Keratinocyte (primary cell): Measurements from ENCODE around the gene BLTP2. TPM values are rescaled to one million over a fixed set of nuclear protein-coding genes. Genes with fewer than 3 reads are reported as not detected.

Experiments used
- DNase-seq: peaks from one replicate; pipeline ENCODE4 v3.0.0-alpha.2; 2011; ENCODE audit warnings: low read depth, missing footprints, low spot score
- FAIRE-seq: peaks from 2 replicates; lab custom pipeline; 2011; peaks lifted over from hg19 to GRCh38; lab: Jason Lieb, UNC
- H2AFZ ChIP-seq: 2 replicates; pipeline ENCODE4 v1.6.0; 2012; ENCODE audit warnings: low read length, control low read depth, inconsistent platforms; ENCODE audit not compliant: control insufficient read depth
- H3K27ac ChIP-seq: 2 replicates; pipeline ENCODE4 v1.5.1; 2011; ENCODE audit warnings: low read length; ENCODE audit not compliant: control insufficient read depth, insufficient read depth
- H3K27me3 ChIP-seq: 3 replicates; pipeline ENCODE4 v1.6.0; 2011; ENCODE audit warnings: low read length; ENCODE audit not compliant: control insufficient read depth, insufficient read depth; ENCODE audit errors: extremely low read depth
- H3K36me3 ChIP-seq, 2 experiments: 2 replicates in 1 of 2; 3 replicates in 1 of 2; pipeline ENCODE4 v1.5.1; 2011; ENCODE audit warnings: low read length in 2 of 2, mild to moderate bottlenecking in 1 of 2; ENCODE audit not compliant: control insufficient read depth in 2 of 2, insufficient read depth in 2 of 2; ENCODE audit errors: extremely low read depth in 1 of 2
- H3K4me1 ChIP-seq: 3 replicates; pipeline ENCODE4 v1.5.1; 2011; ENCODE audit warnings: low read length; ENCODE audit not compliant: control insufficient read depth, insufficient read depth; ENCODE audit errors: extremely low read depth
- H3K4me2 ChIP-seq: 3 replicates; pipeline ENCODE4 v1.6.0; 2011; ENCODE audit warnings: low read depth, low read length; ENCODE audit not compliant: control insufficient read depth, insufficient read depth; ENCODE audit errors: extremely low read depth
- H3K4me3 ChIP-seq, 3 experiments: fragments of 200-600 bp in 1 of 3; sonication (generic) in 1 of 3; 2 replicates in 2 of 3; 3 replicates in 1 of 3; pipeline ENCODE4 v1.5.1; 2011 to 2016; ENCODE audit warnings: low read length in 3 of 3, mild to moderate bottlenecking in 3 of 3, control low read depth in 2 of 3, inconsistent platforms in 1 of 3, low read depth in 1 of 3, mixed read lengths in 1 of 3, mixed run types in 1 of 3, moderate library complexity in 1 of 3; ENCODE audit not compliant: control insufficient read depth in 2 of 3, insufficient read depth in 2 of 3; ENCODE audit errors: extremely low read depth in 1 of 3
- H3K79me2 ChIP-seq: 2 replicates; pipeline ENCODE4 v1.6.0; 2012; ENCODE audit warnings: low read length; ENCODE audit not compliant: control insufficient read depth, insufficient read depth
- H3K9ac ChIP-seq: 3 replicates; pipeline ENCODE4 v1.6.0; 2011; ENCODE audit warnings: low read length; ENCODE audit not compliant: control insufficient read depth, insufficient read depth; ENCODE audit errors: extremely low read depth
- H3K9me1 ChIP-seq: 3 replicates; pipeline ENCODE4 v1.6.0; 2011; ENCODE audit warnings: low read length; ENCODE audit not compliant: control insufficient read depth, insufficient read depth; ENCODE audit errors: extremely low read depth
- H3K9me3 ChIP-seq: 2 replicates; pipeline ENCODE4 v1.5.1; 2012; ENCODE audit warnings: low read depth, low read length; ENCODE audit not compliant: control insufficient read depth
- H4K20me1 ChIP-seq: 3 replicates; pipeline ENCODE4 v1.6.0; 2011; ENCODE audit warnings: low read length; ENCODE audit not compliant: control insufficient read depth, insufficient read depth; ENCODE audit errors: extremely low read depth
- CTCF ChIP-seq, 3 experiments: IDR thresholded peaks in 1 of 3; conservative IDR thresholded peaks in 1 of 3; optimal IDR thresholded peaks in 1 of 3; 2 replicates in 2 of 3; 3 replicates in 1 of 3; pipeline versions ENCODE3 to v1.5.1; 2011; ENCODE audit warnings: low read length in 3 of 3, mild to moderate bottlenecking in 3 of 3, moderate library complexity in 2 of 3, control low read depth in 1 of 3, inconsistent platforms in 1 of 3; ENCODE audit not compliant: insufficient read depth in 2 of 3; ENCODE audit errors: extremely low read depth in 1 of 3
- EZH2 ChIP-seq: IDR thresholded peaks from one replicate; pipeline ENCODE4 v1.6.1; 2012; ENCODE audit warnings: inconsistent platforms, mild to moderate bottlenecking, low read length, moderate library complexity
- dilution Hi-C: fragments of 300-500 bp; cut with MboI; formaldehyde crosslinking; loops from one replicate; pipeline ENCODE4 v1.7.0; 2020; ENCODE audit warnings: low sequenced_read_pairs; ENCODE audit not compliant: extremely low pct_ligation_motif_present
- polyA plus RNA-seq, 5 experiments: library from polyadenylated mRNA; depleted of rRNA in 3 of 5; stranded (reverse) in 3 of 5; stranded (forward) in 1 of 5; unstranded in 1 of 5; fragments of >200 nt; gene quantifications; 1 replicate in 1 of 5; 2 replicates in 3 of 5; 3 replicates in 1 of 5; pipeline versions ENCODE4 v1.2.1 to v1.2.3, GENCODE V29; 2011 to 2012; ENCODE audit warnings: missing spikeins in 2 of 5, low read depth in 1 of 5, low replicate concordance in 1 of 5

The BLTP2 gene
- polyA plus RNA-seq, 1 donor (not counting 4 experiments of a cell fraction or from before 2014, with no cell fraction given): 98.2 TPM

GRCh38 chr17:28615260-28615940, 29.6 kb downstream of the BLTP2 start:
- Histone ChIP-seq H3K4me3 (no peak overlapping the region), H3K4me2 (no peak overlapping the region), H3K79me2 (no peaks in the 10 kb centered on the region), H2AFZ (no peak overlapping the region), H3K27ac (no peak overlapping the region), H3K9me3 (no peaks in the 10 kb centered on the region), H3K36me3 (peaks cover 58 to 59% of the 10 kb centered on the region in 2 experiments), H4K20me1 (no peaks in the 10 kb centered on the region), H3K9ac (no peak overlapping the region), H3K9me1 (no peaks in the 10 kb centered on the region), H3K4me1 (no peaks in the 10 kb centered on the region), H3K27me3 (no peaks in the 10 kb centered on the region)
- FAIRE-seq: no peak
- no peak for DNase-seq
- TF ChIP-seq CTCF (optimal IDR thresholded peaks at IDR 0.05 in 1 of 3, IDR thresholded peaks at IDR 0.05 in 1 of 3, conservative IDR thresholded peaks at IDR 0.05 in 1 of 3; ENCODE audit: extremely low read depth in 1 of 3, insufficient read depth in 2 of 3, low read length in 3 of 3) (no peak), EZH2 (no peak)
- dilution Hi-C loops: no loop called here

- H2AFZ ChIP-seq: no peak within 1 kb of the TSS
- no peak within 1 kb of the TSS for H3K4me3 ChIP-seq
- H4K20me1 ChIP-seq: no peaks in the 10 kb centered on the region
- no peaks in the 10 kb centered on the region for H3K9me3 ChIP-seq
- no peak within 1 kb of the TSS for H3K9ac ChIP-seq
- H3K27ac ChIP-seq: no peak within 1 kb of the TSS
- DNase-seq: no peak
- H3K9me1 ChIP-seq: no peaks in the 10 kb centered on the region
- no peak within 1 kb of the TSS for H3K4me2 ChIP-seq
- no peak for TF ChIP-seq EZH2
- TF ChIP-seq CTCF (optimal IDR thresholded peaks at IDR 0.05 in 1 of 3, IDR thresholded peaks at IDR 0.05 in 1 of 3, conservative IDR thresholded peaks at IDR 0.05 in 1 of 3; ENCODE audit: extremely low read depth in 1 of 3, insufficient read depth in 2 of 3, low read length in 3 of 3): no peak
- H3K27me3 ChIP-seq: no peaks in the 10 kb centered on the region
- H3K79me2 ChIP-seq: no peaks in the 10 kb centered on the region
- peaks cover 47 to 51% of the 10 kb centered on the region in 2 experiments for H3K36me3 ChIP-seq
- FAIRE-seq: no peak
- H3K4me1 ChIP-seq: no peaks in the 10 kb centered on the region
- dilution Hi-C loops: no loop called here
Observed at GRCh38 chr17:28613931-28614381, 31.0 kb downstream of the BLTP2 start, which contains the start of gene RSKR. Gene RSKR (minus strand): TSS chr17:28614185. CDS start chr17:28614161, 24 bp downstream.
